GM23338 (cell line): ENCODE measurements around the gene GAB2. TPM values are rescaled to one million over a fixed set of nuclear protein-coding genes. Genes with fewer than 3 reads are reported as not detected.

Experiments used
- CREB1 ChIP-seq: fragments of 250-450 bp; sonication (Bioruptor Pico); IDR thresholded peaks from 2 replicates; pipeline ENCODE4 v1.5.0; 2020; ENCODE audit warnings: low read depth, mild to moderate bottlenecking, moderate library complexity
- STAT1 ChIP-seq: IDR thresholded peaks from one replicate; pipeline ENCODE4 v1.6.1; 2016; ENCODE audit warnings: antibody characterized with exemption; ENCODE audit not compliant: unreplicated experiment
- ZNF114 ChIP-seq: fragments of 250-450 bp; sonication (Bioruptor Pico); IDR thresholded peaks from 2 replicates; pipeline ENCODE4 v1.5.0; 2020; ENCODE audit warnings: mild to moderate bottlenecking, moderate library complexity
- polyA plus RNA-seq: library from polyadenylated mRNA; unstranded; fragments of >200 nt; fragmentation: Nextera tagmentation; extraction: Ambion mirVana; gene quantifications from 2 replicates; pipeline ENCODE4 v1.2.1, GENCODE V29; 2016
- total RNA-seq: library from RNA; depleted of rRNA; stranded (reverse); fragments of >200 nt; shearing (Covaris generic); gene quantifications from 2 replicates; pipeline ENCODE4 v1.2.3, GENCODE V29; 2014
- TF ChIP-seq, protein P1 (sequence below): fragments of 250-450 bp; sonication (Bioruptor Pico); IDR thresholded peaks from 2 replicates; pipeline ENCODE4 v1.5.0; 2020; ENCODE audit warnings: mild to moderate bottlenecking, moderate library complexity
- TF ChIP-seq, protein P2 (sequence below): IDR thresholded peaks from 2 replicates; pipeline ENCODE4 v1.6.1; 2016; ENCODE audit warnings: antibody characterized with exemption
- TF ChIP-seq, protein P3 (sequence below), 2 experiments: fragments of 200-600 bp in 1 of 2; sonication (generic) in 1 of 2; conservative IDR thresholded peaks; 2 replicates each; pipeline versions ENCODE4 v1.5.1 to v1.6.1; 2016 to 2017; ENCODE audit warnings: antibody characterized with exemption in 2 of 2, low read depth in 2 of 2, mild to moderate bottlenecking in 2 of 2, moderate library complexity in 1 of 2
- TF ChIP-seq, protein P4 (sequence below): IDR thresholded peaks from one replicate; pipeline ENCODE4 v1.6.1; 2018; ENCODE audit warnings: antibody characterized with exemption; ENCODE audit not compliant: unreplicated experiment

Gene GAB2
- total and polyA plus RNA-seq, 2 experiments from 2014 or later = 2.0 to 10.8 TPM

DNA sequence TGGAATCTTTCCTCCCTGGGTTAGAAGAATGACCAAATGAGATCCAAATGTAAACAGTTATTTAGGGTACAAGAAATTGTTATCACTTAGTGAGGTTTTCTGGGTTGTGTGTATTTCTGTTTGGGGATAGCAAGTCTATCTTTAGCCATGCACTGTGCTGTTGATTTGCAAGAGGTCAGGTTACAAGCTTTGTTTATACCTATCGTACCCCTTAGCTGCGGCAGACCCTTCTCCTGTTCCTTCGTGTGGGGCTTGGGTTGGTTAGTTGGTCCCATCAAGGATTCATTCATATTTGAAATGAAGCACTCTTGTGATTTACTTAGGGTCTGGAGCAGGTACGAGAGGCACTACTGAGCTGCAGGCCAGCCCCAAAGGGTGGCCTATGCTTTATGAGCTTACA lies 156.3 kb downstream of the GAB2 start (continued):
- TF ChIP-seq, protein P1, sequence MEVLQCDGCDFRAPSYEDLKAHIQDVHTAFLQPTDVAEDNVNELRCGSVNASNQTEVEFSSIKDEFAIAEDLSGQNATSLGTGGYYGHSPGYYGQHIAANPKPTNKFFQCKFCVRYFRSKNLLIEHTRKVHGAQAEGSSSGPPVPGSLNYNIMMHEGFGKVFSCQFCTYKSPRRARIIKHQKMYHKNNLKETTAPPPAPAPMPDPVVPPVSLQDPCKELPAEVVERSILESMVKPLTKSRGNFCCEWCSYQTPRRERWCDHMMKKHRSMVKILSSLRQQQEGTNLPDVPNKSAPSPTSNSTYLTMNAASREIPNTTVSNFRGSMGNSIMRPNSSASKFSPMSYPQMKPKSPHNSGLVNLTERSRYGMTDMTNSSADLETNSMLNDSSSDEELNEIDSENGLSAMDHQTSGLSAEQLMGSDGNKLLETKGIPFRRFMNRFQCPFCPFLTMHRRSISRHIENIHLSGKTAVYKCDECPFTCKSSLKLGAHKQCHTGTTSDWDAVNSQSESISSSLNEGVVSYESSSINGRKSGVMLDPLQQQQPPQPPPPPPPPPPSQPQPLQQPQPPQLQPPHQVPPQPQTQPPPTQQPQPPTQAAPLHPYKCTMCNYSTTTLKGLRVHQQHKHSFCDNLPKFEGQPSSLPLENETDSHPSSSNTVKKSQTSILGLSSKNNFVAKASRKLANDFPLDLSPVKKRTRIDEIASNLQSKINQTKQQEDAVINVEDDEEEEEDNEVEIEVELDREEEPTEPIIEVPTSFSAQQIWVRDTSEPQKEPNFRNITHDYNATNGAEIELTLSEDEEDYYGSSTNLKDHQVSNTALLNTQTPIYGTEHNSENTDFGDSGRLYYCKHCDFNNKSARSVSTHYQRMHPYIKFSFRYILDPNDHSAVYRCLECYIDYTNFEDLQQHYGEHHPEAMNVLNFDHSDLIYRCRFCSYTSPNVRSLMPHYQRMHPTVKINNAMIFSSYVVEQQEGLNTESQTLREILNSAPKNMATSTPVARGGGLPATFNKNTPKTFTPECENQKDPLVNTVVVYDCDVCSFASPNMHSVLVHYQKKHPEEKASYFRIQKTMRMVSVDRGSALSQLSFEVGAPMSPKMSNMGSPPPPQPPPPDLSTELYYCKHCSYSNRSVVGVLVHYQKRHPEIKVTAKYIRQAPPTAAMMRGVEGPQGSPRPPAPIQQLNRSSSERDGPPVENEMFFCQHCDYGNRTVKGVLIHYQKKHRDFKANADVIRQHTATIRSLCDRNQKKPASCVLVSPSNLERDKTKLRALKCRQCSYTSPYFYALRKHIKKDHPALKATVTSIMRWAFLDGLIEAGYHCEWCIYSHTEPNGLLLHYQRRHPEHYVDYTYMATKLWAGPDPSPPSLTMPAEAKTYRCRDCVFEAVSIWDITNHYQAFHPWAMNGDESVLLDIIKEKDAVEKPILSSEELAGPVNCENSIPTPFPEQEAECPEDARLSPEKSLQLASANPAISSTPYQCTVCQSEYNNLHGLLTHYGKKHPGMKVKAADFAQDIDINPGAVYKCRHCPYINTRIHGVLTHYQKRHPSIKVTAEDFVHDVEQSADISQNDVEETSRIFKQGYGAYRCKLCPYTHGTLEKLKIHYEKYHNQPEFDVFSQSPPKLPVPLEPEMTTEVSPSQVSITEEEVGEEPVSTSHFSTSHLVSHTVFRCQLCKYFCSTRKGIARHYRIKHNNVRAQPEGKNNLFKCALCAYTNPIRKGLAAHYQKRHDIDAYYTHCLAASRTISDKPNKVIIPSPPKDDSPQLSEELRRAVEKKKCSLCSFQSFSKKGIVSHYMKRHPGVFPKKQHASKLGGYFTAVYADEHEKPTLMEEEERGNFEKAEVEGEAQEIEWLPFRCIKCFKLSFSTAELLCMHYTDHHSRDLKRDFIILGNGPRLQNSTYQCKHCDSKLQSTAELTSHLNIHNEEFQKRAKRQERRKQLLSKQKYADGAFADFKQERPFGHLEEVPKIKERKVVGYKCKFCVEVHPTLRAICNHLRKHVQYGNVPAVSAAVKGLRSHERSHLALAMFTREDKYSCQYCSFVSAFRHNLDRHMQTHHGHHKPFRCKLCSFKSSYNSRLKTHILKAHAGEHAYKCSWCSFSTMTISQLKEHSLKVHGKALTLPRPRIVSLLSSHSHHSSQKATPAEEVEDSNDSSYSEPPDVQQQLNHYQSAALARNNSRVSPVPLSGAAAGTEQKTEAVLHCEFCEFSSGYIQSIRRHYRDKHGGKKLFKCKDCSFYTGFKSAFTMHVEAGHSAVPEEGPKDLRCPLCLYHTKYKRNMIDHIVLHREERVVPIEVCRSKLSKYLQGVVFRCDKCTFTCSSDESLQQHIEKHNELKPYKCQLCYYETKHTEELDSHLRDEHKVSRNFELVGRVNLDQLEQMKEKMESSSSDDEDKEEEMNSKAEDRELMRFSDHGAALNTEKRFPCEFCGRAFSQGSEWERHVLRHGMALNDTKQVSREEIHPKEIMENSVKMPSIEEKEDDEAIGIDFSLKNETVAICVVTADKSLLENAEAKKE (CRISPR knock-in tag) = no peak
- TF ChIP-seq, protein P2, sequence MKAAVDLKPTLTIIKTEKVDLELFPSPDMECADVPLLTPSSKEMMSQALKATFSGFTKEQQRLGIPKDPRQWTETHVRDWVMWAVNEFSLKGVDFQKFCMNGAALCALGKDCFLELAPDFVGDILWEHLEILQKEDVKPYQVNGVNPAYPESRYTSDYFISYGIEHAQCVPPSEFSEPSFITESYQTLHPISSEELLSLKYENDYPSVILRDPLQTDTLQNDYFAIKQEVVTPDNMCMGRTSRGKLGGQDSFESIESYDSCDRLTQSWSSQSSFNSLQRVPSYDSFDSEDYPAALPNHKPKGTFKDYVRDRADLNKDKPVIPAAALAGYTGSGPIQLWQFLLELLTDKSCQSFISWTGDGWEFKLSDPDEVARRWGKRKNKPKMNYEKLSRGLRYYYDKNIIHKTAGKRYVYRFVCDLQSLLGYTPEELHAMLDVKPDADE = no peak
- TF ChIP-seq, protein P3, sequence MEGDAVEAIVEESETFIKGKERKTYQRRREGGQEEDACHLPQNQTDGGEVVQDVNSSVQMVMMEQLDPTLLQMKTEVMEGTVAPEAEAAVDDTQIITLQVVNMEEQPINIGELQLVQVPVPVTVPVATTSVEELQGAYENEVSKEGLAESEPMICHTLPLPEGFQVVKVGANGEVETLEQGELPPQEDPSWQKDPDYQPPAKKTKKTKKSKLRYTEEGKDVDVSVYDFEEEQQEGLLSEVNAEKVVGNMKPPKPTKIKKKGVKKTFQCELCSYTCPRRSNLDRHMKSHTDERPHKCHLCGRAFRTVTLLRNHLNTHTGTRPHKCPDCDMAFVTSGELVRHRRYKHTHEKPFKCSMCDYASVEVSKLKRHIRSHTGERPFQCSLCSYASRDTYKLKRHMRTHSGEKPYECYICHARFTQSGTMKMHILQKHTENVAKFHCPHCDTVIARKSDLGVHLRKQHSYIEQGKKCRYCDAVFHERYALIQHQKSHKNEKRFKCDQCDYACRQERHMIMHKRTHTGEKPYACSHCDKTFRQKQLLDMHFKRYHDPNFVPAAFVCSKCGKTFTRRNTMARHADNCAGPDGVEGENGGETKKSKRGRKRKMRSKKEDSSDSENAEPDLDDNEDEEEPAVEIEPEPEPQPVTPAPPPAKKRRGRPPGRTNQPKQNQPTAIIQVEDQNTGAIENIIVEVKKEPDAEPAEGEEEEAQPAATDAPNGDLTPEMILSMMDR (conservative IDR thresholded peaks at IDR 0.05; ENCODE audit: low read depth in 2 of 2) = no peak
- no peak for TF ChIP-seq ZNF114 (CRISPR knock-in tag)
- TF ChIP-seq STAT1 = no peak
- no peak for TF ChIP-seq CREB1 (CRISPR knock-in tag)
- TF ChIP-seq, protein P4, sequence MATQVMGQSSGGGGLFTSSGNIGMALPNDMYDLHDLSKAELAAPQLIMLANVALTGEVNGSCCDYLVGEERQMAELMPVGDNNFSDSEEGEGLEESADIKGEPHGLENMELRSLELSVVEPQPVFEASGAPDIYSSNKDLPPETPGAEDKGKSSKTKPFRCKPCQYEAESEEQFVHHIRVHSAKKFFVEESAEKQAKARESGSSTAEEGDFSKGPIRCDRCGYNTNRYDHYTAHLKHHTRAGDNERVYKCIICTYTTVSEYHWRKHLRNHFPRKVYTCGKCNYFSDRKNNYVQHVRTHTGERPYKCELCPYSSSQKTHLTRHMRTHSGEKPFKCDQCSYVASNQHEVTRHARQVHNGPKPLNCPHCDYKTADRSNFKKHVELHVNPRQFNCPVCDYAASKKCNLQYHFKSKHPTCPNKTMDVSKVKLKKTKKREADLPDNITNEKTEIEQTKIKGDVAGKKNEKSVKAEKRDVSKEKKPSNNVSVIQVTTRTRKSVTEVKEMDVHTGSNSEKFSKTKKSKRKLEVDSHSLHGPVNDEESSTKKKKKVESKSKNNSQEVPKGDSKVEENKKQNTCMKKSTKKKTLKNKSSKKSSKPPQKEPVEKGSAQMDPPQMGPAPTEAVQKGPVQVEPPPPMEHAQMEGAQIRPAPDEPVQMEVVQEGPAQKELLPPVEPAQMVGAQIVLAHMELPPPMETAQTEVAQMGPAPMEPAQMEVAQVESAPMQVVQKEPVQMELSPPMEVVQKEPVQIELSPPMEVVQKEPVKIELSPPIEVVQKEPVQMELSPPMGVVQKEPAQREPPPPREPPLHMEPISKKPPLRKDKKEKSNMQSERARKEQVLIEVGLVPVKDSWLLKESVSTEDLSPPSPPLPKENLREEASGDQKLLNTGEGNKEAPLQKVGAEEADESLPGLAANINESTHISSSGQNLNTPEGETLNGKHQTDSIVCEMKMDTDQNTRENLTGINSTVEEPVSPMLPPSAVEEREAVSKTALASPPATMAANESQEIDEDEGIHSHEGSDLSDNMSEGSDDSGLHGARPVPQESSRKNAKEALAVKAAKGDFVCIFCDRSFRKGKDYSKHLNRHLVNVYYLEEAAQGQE = no peak
